Measurements from ENCODE around the gene LOXL3.

Gene LOXL3

GRCh38 chr2:74503506-74504475, 50.0 kb downstream of the LOXL3 start:
- ATAC-seq (no peak), DNase-seq (no peak)
- peaks cover 31% of the 10 kb centered on the region for H3K36me3 Mint-ChIP-seq (ENCODE audit: low read depth)
- H3K4me1 Mint-ChIP-seq: peaks cover 67% of the 10 kb centered on the region
- peaks cover 58% of the 10 kb centered on the region for H3K27me3 Mint-ChIP-seq
- H3K4me3 Mint-ChIP-seq: peak overlapping the region; percentile 57
- no peaks in the 10 kb centered on the region for H3K9me3 Mint-ChIP-seq
- H3K27ac Mint-ChIP-seq: no peak overlapping the region

- Mint-ChIP-seq H3K4me1 (peaks cover 69% of the 10 kb centered on the region), H3K9me3 (no peaks in the 10 kb centered on the region), H3K27ac (no peak overlapping the region), H3K27me3 (peaks cover 66% of the 10 kb centered on the region), H3K4me3 (peak overlapping the region; percentile 57), H3K36me3 (ENCODE audit: low read depth) (peaks cover 31% of the 10 kb centered on the region)
- ATAC-seq (peak; percentile 34), DNase-seq (peak; percentile 64)
Observed at GRCh38 chr2:74502720-74503505, 50.8 kb downstream of the LOXL3 start.

GRCh38 chr2:74502147-74502719, 51.5 kb downstream of the LOXL3 start:
- no peaks in the 10 kb centered on the region for H3K9me3 Mint-ChIP-seq
- peaks cover 28% of the 10 kb centered on the region for H3K36me3 Mint-ChIP-seq (ENCODE audit: low read depth)
- H3K27me3 Mint-ChIP-seq: peaks cover 66% of the 10 kb centered on the region
- H3K4me1 Mint-ChIP-seq: peaks cover 66% of the 10 kb centered on the region
- no peak overlapping the region for H3K27ac Mint-ChIP-seq
- DNase-seq: no peak
- H3K4me3 Mint-ChIP-seq: peak overlapping the region; percentile 57
- no peak for ATAC-seq

DNA sequence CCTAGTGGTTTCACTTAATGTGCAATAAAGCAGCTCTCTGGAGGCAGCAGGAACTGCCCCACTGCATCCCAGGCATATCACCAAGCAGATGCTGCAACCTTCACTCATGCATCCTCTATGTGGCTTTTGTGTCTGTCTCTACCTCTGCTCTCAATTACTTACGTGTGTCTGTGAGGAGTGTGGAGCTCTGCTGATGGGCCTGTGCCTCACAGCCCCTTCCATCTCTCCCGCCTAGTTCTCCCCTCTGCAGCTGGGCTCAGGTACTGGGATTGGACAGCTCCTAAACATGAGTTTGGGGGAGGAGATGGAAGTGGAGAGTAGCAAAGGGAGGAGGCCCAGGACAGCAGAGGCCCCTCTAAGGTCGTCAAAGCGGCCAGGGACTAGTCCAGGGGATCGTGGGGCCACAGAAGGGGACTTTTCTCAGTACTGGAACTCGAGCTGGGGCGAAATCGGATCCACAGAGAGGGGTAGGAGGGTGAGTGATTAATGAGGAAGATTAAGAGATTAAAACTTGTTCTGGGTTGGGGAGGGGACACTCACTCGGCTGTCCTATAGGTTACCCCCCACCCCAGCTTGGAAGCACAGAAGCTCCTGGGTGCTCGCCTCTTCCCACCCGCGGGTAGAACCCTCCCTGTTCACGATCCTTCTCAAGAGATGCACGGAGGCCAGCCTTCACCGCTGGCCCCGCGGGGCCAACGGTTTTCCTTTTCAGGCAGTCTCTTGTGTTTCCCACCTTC, 52.2 kb downstream of the LOXL3 start:
- peaks cover 58% of the 10 kb centered on the region for H3K4me1 Mint-ChIP-seq
- ATAC-seq: no peak
- H3K36me3 Mint-ChIP-seq (ENCODE audit: low read depth): peaks cover 21% of the 10 kb centered on the region
- H3K9me3 Mint-ChIP-seq: no peaks in the 10 kb centered on the region
- H3K4me3 Mint-ChIP-seq: no peak overlapping the region
- DNase-seq: no peak
- H3K27me3 Mint-ChIP-seq: peaks cover 66% of the 10 kb centered on the region
- no peak overlapping the region for H3K27ac Mint-ChIP-seq

DNA sequence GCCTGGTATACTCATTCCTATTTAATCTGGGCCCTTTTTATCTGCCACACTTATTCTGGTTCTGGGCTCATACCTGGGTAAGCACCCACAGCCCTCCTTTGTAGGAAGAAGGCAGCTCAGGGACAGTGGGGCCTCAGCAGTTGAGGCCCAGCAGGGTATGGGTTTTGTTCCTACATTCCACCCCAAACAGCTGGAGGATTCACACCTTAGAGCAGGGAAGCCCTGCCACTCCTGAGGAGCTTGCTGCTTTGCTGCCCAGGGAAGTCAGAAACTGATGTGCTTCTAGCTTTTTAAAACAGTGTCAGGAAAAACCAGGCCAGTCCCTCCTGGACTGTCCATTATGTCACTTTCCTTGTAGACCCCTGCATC, 53.2 kb downstream of the LOXL3 start:
- Mint-ChIP-seq H3K27me3 (peaks cover 66% of the 10 kb centered on the region), H3K27ac (no peak overlapping the region), H3K36me3 (ENCODE audit: low read depth) (peaks cover 15% of the 10 kb centered on the region), H3K9me3 (no peaks in the 10 kb centered on the region), H3K4me3 (no peak overlapping the region), H3K4me1 (peaks cover 52% of the 10 kb centered on the region)
- DNase-seq (no peak), ATAC-seq (no peak)

GRCh38 chr2:74499940-74500577, 53.7 kb downstream of the LOXL3 start:
- Mint-ChIP-seq H3K4me3 (no peak overlapping the region), H3K36me3 (ENCODE audit: low read depth) (peaks cover 10% of the 10 kb centered on the region), H3K27me3 (peaks cover 64% of the 10 kb centered on the region), H3K27ac (no peak overlapping the region), H3K9me3 (no peaks in the 10 kb centered on the region), H3K4me1 (peaks cover 50% of the 10 kb centered on the region)
- no peak for DNase-seq
- no peak for ATAC-seq

GRCh38 chr2:74499267-74499939, 54.3 kb downstream of the LOXL3 start, which contains the start of gene LBX2:
Gene LBX2 (minus strand): TSS chr2:74499603. CDS start chr2:74499537, 66 bp downstream.
- peaks cover 58% of the 10 kb centered on the region for H3K27me3 Mint-ChIP-seq
- peak within 1 kb of the TSS; percentile 77 for H3K4me3 Mint-ChIP-seq
- DNase-seq (peak; percentile 56), ATAC-seq (peak; percentile 33)
- H3K9me3 Mint-ChIP-seq: no peaks in the 10 kb centered on the region
- H3K4me1 Mint-ChIP-seq: peaks cover 45% of the 10 kb centered on the region
- H3K27ac Mint-ChIP-seq: no peak within 1 kb of the TSS
- peaks cover 3% of the 10 kb centered on the region for H3K36me3 Mint-ChIP-seq (ENCODE audit: low read depth)

- peaks cover 51% of the 10 kb centered on the region for H3K27me3 Mint-ChIP-seq
- H3K4me3 Mint-ChIP-seq: peak overlapping the region; percentile 77
- peak overlapping the region; percentile 9 for H3K27ac Mint-ChIP-seq
- peaks cover 38% of the 10 kb centered on the region for H3K4me1 Mint-ChIP-seq
- DNase-seq (peak; percentile 37), ATAC-seq (peak; percentile 81)
- no peaks in the 10 kb centered on the region for H3K9me3 Mint-ChIP-seq
- no peaks in the 10 kb centered on the region for H3K36me3 Mint-ChIP-seq (ENCODE audit: low read depth)
Observed at GRCh38 chr2:74498500-74499266, 55.1 kb downstream of the LOXL3 start.

GRCh38 chr2:74497777-74498499, 55.8 kb downstream of the LOXL3 start:
- Mint-ChIP-seq H3K27ac (peak overlapping the region; percentile 22), H3K9me3 (no peaks in the 10 kb centered on the region), H3K36me3 (ENCODE audit: low read depth) (no peaks in the 10 kb centered on the region), H3K4me3 (peak overlapping the region; percentile 77), H3K4me1 (peaks cover 32% of the 10 kb centered on the region), H3K27me3 (peaks cover 48% of the 10 kb centered on the region)
- peak; percentile 30 for DNase-seq
- no peak for ATAC-seq

DNA sequence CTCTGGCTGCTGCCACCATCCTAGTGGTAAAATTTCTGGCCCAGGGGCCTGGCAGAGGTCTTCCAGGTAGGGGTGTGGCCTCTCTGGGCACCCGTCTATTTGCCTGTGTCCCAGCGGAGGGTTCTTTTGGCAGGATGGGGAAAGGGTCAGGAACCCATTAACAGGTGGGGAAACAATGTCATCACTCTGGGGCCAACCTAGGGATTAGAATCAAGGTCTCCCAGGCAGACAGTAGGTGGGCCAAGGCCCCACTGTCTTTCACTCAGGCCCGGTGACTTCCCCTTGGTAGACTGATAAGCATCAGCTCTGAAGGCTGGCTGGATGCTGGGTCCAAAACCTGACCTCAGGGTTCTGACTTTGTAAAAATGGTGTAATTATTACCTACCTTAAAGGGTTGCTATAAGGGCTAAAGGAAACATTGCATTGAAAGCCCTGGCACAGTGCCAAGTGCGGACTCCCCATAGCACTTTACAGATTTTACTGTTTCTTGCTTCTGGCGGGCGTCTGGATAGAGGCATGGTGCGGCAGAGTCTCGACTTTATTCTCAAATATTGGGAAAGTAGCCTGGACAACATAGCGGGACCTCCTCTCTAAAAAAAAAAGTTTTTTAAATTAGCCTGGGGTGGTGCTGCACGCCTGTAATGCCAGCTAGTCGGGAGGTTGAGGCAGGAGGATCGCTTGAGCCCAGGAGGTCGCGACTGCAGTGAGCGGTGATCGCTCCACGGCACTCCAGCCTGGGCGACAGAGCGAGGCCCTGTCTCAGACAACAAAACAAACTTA, 56.6 kb downstream of the LOXL3 start:
- ATAC-seq (no peak), DNase-seq (no peak)
- Mint-ChIP-seq H3K4me3 (peak overlapping the region; percentile 77), H3K9me3 (no peaks in the 10 kb centered on the region), H3K4me1 (peaks cover 24% of the 10 kb centered on the region), H3K27me3 (peaks cover 40% of the 10 kb centered on the region), H3K36me3 (ENCODE audit: low read depth) (no peaks in the 10 kb centered on the region), H3K27ac (peak overlapping the region; percentile 22)

GRCh38 chr2:74495440-74495839, 58.3 kb downstream of the LOXL3 start:
- no peak for ATAC-seq
- H3K4me1 Mint-ChIP-seq: peaks cover 20% of the 10 kb centered on the region
- peaks cover 25% of the 10 kb centered on the region for H3K27me3 Mint-ChIP-seq
- H3K9me3 Mint-ChIP-seq: no peaks in the 10 kb centered on the region
- no peak overlapping the region for H3K4me3 Mint-ChIP-seq
- H3K27ac Mint-ChIP-seq: no peak overlapping the region
- peaks cover 4% of the 10 kb centered on the region for H3K36me3 Mint-ChIP-seq (ENCODE audit: low read depth)
- DNase-seq: no peak

DNA sequence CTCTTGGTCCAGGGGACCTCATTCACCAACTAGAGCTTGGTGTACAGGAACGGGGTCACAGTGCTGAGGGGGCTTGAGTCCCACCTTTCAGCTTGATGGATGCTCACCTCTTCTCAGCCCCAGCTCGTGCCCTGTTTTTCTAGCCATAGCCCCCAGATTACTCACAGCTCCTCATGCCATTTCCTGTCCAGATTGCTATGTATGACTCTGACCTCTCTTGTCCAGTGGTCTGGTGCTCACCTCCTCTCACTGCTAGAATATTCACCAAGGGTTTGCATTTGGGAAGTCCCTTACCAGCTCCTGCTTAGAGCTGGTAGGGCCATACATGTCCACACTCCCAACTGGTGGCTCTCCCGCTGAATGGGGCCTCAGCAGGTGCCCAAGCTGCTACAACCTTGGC, 60.2 kb downstream of the LOXL3 start:
- no peak overlapping the region for H3K27ac Mint-ChIP-seq

More for the DNA sequence above, 60.2 kb downstream of the LOXL3 start:
- DNase-seq (no peak), ATAC-seq (no peak)
- Mint-ChIP-seq H3K4me1 (peaks cover 10% of the 10 kb centered on the region), H3K36me3 (ENCODE audit: low read depth) (peaks cover 5% of the 10 kb centered on the region), H3K9me3 (no peaks in the 10 kb centered on the region), H3K4me3 (no peak overlapping the region), H3K27me3 (peaks cover 10% of the 10 kb centered on the region)

All from activated naive CD8-positive, alpha-beta T cell treated with anti-CD3 and anti-CD28 coated beads, Interleukin-2, amount 50 U/mL, for 24 hours (primary cell).